Gastroesophageal sphincter (tissue), 4 donors: ENCODE data around the gene TUBGCP3. TPM values are rescaled to one million over a fixed set of nuclear protein-coding genes. Genes with fewer than 3 reads are reported as not detected.

Experiments
- ATAC-seq: fragments of 150-250 bp; one replicate; pipeline ENCODE4 v1.9.1; 2016; ENCODE audit warnings: mild to moderate bottlenecking, moderate library complexity
- H3K27ac ChIP-seq, 4 donors: fragments of 200-600 bp; sonication (generic) in 3 of 4; 1 replicate in 3 of 4; 2 replicates in 1 of 4; pipeline ENCODE4 v1.5.1; 2016 to 2019
- H3K27me3 ChIP-seq: fragments of 200-600 bp; sonication (generic); one replicate; pipeline ENCODE4 v1.5.1; 2019
- H3K36me3 ChIP-seq, 2 donors: fragments of 200-600 bp; sonication (generic); one replicate each; pipeline ENCODE4 v1.5.1; 2019; ENCODE audit warnings: control low read depth in 1 of 2
- H3K4me1 ChIP-seq, 3 donors: fragments of 200-600 bp; sonication (generic); 1 replicate in 2 of 3; 2 replicates in 1 of 3; pipeline ENCODE4 v1.5.1; 2016 to 2019; ENCODE audit warnings: control low read depth in 2 of 3
- H3K4me3 ChIP-seq, 2 donors: fragments of 200-600 bp; sonication (generic); one replicate each; pipeline ENCODE4 v1.5.1; 2019; ENCODE audit warnings: mild to moderate bottlenecking in 1 of 2, moderate library complexity in 1 of 2
- H3K9me3 ChIP-seq, 3 donors: fragments of 200-600 bp; sonication (generic); one replicate each; pipeline ENCODE4 v1.5.1; 2017 to 2019; ENCODE audit warnings: control low read depth in 2 of 3
- EP300 ChIP-seq: sonication (generic); formaldehyde crosslinking; IDR thresholded peaks from one replicate; pipeline ENCODE4 v1.6.1; 2017; ENCODE audit warnings: antibody characterized with exemption, mild to moderate bottlenecking
- POLR2A ChIP-seq, 2 donors: fragments of 450-650 bp; IDR thresholded peaks; one replicate each; pipeline ENCODE4 v1.6.1; 2017; ENCODE audit warnings: antibody characterized with exemption in 2 of 2, mild to moderate bottlenecking in 2 of 2, moderate library complexity in 1 of 2
- POLR2AphosphoS5 ChIP-seq: sonication (generic); formaldehyde crosslinking; IDR thresholded peaks from one replicate; pipeline ENCODE4 v1.6.1; 2017; ENCODE audit warnings: antibody characterized with exemption
- WGBS, 2 donors: methylation state at CpG; one replicate each; pipeline ENCODE4 v1.1.5; 2018; ENCODE audit warnings: low coverage in 1 of 2; 5-methylcytosine and 5-hydroxymethylcytosine counted together
- total RNA-seq, 4 donors: library from RNA; depleted of rRNA; stranded (reverse); fragments of >200 nt; gene quantifications; one replicate each; pipeline ENCODE4 v1.1.0, GENCODE V29; 2016
- TF ChIP-seq, protein P1 (sequence below), 4 experiments: fragments of 200-600 bp in 2 of 4; fragments of 450-650 bp in 2 of 4; sonication (generic) in 1 of 4; IDR thresholded peaks; one replicate each; pipeline ENCODE4 v1.5.1; 2017 to 2019; ENCODE audit warnings: antibody characterized with exemption in 4 of 4, mild to moderate bottlenecking in 2 of 4, moderate library complexity in 2 of 4

Gene TUBGCP3
- total RNA-seq, 4 donors from 2014 or later = 25.6 to 37.8 (median 28.9) TPM

DNA sequence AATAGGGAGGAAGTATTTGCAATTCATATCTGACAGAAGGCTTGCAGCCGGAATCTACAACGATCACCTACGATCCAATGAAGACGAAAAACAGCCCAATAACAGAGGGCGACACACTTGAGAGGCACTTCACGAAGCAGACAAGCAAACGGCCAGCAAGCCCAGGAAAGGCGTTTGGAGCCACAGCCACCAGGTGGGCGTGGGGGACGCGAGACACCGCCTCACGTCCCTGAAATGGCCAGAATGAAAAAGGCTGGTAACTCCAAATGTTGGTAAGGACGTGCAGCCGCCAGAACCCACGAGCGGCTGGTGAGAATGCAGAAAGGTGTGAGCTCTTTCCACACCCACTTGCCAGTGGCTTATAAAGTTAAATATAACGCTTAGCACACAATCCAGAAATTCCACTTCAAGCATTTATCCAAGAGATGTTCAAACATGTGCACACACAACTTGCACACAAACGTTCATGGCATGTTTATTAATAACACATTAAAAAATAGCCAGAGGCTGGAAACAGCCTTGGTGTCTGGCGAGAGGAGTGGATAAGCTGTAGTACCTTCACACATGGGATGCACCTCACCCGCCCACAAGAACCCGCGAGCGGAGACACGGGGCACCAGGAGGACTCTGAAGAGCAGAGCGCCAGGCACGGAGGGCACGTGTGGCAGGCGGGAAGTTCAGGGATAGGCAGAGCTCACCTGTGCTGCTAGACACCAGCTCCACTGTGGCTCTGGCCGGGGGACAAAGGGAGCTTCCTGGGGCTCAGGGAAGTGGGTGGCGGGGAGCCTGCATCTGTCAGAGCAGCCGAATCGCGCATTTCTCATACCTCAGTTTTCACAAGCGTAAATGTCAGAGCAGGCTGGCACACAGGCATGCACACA is 122.5 kb downstream of the TUBGCP3 start:
- Histone ChIP-seq H3K27ac (no peak overlapping the region), H3K27me3 (peaks cover 16% of the 10 kb centered on the region), H3K36me3 (no peaks in the 10 kb centered on the region), H3K9me3 (peaks cover 0 to 23% (median 0%) of the 10 kb centered on the region in 3 donors), H3K4me3 (no peak overlapping the region), H3K4me1 (no peaks in the 10 kb centered on the region)
- WGBS, 2 donors = 77 to 80% methylated on average over 17 to 24 of the region's 35 CpGs
- ATAC-seq = no peak
- TF ChIP-seq POLR2A (IDR thresholded peaks at IDR 0.05) = no peak
- no peak for TF ChIP-seq POLR2AphosphoS5
- TF ChIP-seq, protein P1, sequence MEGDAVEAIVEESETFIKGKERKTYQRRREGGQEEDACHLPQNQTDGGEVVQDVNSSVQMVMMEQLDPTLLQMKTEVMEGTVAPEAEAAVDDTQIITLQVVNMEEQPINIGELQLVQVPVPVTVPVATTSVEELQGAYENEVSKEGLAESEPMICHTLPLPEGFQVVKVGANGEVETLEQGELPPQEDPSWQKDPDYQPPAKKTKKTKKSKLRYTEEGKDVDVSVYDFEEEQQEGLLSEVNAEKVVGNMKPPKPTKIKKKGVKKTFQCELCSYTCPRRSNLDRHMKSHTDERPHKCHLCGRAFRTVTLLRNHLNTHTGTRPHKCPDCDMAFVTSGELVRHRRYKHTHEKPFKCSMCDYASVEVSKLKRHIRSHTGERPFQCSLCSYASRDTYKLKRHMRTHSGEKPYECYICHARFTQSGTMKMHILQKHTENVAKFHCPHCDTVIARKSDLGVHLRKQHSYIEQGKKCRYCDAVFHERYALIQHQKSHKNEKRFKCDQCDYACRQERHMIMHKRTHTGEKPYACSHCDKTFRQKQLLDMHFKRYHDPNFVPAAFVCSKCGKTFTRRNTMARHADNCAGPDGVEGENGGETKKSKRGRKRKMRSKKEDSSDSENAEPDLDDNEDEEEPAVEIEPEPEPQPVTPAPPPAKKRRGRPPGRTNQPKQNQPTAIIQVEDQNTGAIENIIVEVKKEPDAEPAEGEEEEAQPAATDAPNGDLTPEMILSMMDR (IDR thresholded peaks at IDR 0.05) = no peak
- TF ChIP-seq EP300 = no peak

DNA sequence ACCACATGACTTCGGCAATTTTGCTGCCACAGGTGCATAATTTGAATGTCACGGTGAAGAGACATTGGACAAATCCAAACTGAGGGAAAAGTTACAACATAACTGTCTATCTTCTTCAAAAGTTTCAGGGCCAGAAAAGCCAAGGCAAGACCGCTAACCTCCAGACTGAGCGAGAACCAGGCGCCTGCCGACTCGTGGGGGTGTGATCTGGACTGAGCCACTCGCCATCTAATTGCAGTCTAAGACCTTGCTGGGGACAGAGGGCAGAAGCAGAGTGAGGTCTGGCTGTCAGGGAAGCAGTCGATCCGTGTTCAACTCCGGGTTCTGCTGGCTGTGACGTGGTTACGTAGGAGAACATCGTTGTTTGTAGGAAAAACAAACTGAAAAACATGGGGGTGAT is 123.2 kb downstream of the TUBGCP3 start:
- Histone ChIP-seq H3K4me1 (no peaks in the 10 kb centered on the region), H3K9me3 (peaks cover 0 to 23% (median 0%) of the 10 kb centered on the region in 3 donors), H3K27ac (no peak overlapping the region), H3K36me3 (no peaks in the 10 kb centered on the region), H3K4me3 (no peak overlapping the region), H3K27me3 (peaks cover 16% of the 10 kb centered on the region)
- TF ChIP-seq POLR2AphosphoS5 (no peak), EP300 (no peak), POLR2A (IDR thresholded peaks at IDR 0.05) (no peak)
- TF ChIP-seq, protein P1 (IDR thresholded peaks at IDR 0.05) = no peak
- WGBS, 2 donors = 91 to 92% methylated on average over 8 to 11 of the region's 14 CpGs
- no peak for ATAC-seq

DNA sequence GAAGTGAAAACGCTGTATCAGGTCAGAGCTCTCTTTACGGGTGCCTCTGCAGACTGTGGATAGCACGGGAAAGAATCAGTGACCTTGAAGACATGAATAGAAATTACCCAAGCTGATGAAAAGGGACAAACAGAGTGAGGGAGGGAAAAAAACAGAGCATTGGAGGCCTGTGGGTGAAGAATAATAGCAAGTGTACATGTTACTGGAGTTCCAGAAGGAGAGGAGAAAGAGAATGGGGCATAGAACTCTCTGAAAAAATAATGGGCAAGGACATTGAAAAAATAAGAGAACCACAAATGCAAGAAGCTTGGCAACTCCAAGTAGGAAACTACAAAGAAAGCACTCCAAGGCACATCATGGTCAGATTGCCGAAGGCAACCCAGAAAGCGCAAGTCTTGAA is 125.5 kb downstream of the TUBGCP3 start:
- no peak for TF ChIP-seq POLR2AphosphoS5
- TF ChIP-seq POLR2A (IDR thresholded peaks at IDR 0.05) = no peak
- TF ChIP-seq, protein P1 (IDR thresholded peaks at IDR 0.05) = no peak
- no peak for TF ChIP-seq EP300
- Histone ChIP-seq H3K4me1 (no peaks in the 10 kb centered on the region), H3K27me3 (peaks cover 20% of the 10 kb centered on the region), H3K27ac (no peak overlapping the region), H3K4me3 (no peak overlapping the region), H3K9me3 (peaks cover 0 to 37% (median 0%) of the 10 kb centered on the region in 3 donors), H3K36me3 (no peaks in the 10 kb centered on the region)
- WGBS, 2 donors = 87 to 94% methylated on average over 3 to 5 of the region's 5 CpGs
- ATAC-seq = no peak

DNA sequence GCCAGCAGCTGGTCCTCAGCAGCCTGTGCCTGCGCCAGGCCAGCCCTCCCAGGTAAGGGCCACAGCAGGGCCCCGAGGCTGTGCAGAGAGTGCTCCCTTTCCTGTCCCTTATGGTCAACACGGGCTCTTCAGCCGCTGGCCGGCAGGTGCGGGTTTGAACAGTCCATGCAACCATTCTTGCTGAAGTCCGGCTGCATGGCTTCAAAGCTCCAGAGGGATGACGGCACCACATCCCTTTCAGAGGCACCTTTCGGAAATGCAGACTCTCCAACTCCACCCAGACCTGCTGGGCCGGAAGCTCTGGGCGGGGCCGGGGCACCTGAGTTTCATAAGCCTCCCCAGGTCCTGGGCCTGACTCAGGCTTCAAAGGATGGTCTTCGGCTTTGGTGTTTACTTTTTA is 130.5 kb downstream of the TUBGCP3 start:
- TF ChIP-seq POLR2AphosphoS5 = no peak
- TF ChIP-seq EP300 = no peak
- TF ChIP-seq, protein P1 (IDR thresholded peaks at IDR 0.05) = no peak
- no peak for TF ChIP-seq POLR2A (IDR thresholded peaks at IDR 0.05)
- Histone ChIP-seq H3K4me3 (no peak overlapping the region), H3K27me3 (peaks cover 48% of the 10 kb centered on the region), H3K4me1 (no peaks in the 10 kb centered on the region), H3K9me3 (peaks cover 0 to 48% (median 0%) of the 10 kb centered on the region in 3 donors), H3K27ac (no peak overlapping the region), H3K36me3 (no peaks in the 10 kb centered on the region)
- no peak for ATAC-seq
- 60% methylated on average over 2 of the region's 13 CpGs; no CpG with 5 or more reads in 1 of the 2 donors for WGBS, 2 donors

DNA sequence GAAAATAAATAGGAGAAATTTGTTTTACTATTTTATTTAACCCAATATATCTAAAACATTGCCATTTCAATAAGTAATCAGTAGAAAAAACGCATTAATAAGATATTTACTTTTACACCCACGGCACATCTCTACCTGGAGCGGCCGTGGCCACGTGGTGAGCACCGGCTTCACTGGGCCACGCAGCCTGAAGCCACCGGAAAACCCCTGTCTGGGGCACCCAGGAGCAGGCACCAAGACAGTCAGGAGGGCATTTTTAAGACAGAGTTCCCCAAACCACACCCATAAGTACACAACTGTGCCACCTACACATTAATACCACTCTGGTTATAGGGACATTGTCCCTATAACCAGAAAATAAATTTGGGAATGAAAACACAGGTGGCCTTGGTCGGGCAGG is 130.9 kb downstream of the TUBGCP3 start:
- H3K9me3 ChIP-seq = peaks cover 0 to 44% (median 0%) of the 10 kb centered on the region in 3 donors
- ATAC-seq = no peak
- H3K4me1 ChIP-seq = no peaks in the 10 kb centered on the region
- TF ChIP-seq POLR2AphosphoS5 (no peak), POLR2A (IDR thresholded peaks at IDR 0.05) (no peak), EP300 (no peak)
- TF ChIP-seq, protein P1 (IDR thresholded peaks at IDR 0.05) = no peak
- no peaks in the 10 kb centered on the region for H3K36me3 ChIP-seq
- H3K27me3 ChIP-seq = peaks cover 52% of the 10 kb centered on the region
- no peak overlapping the region for H3K27ac ChIP-seq
- WGBS, 2 donors = 87 to 89% methylated on average over 7 to 8 of the region's 9 CpGs
- no peak overlapping the region for H3K4me3 ChIP-seq
